ENCODE measurements around the gene RGMB. TPM values are rescaled to one million over a fixed set of nuclear protein-coding genes. Genes with fewer than 3 reads are reported as not detected.
A peak's percentile ranks its signal among the peaks of the same experiment; 100 is the strongest.

The RGMB gene
- polyA plus RNA-seq, 3 donors: 13.8 to 15.1 (median 14.2) TPM

GRCh38 chr5:98767581-98767980 lies 5.9 kb upstream of the RGMB start:
- DNase-seq (ENCODE audit: low read depth in 3 of 3, low spot score in 2 of 3): no peak

- DNase-seq (ENCODE audit: low read depth in 3 of 3, low spot score in 2 of 3): peak in 1 of 3 donors; percentile 44
Measured at GRCh38 chr5:98768160-98768959, 5.1 kb upstream of the RGMB start.

DNA sequence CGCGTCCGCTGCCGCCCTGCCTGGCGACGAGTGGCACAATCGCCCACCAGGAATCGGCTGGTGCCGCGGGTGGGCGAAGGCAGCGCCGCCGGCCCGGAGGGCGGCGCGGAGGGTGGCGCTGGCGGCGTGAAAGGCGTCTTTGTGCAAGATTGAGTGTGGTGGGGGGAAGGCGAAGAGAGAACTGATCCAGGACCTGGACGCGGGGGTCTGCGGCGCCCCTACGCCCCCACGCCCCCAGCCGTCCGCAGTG lies 4.6 kb upstream of the RGMB start:
- no peak for DNase-seq (ENCODE audit: low read depth in 3 of 3, low spot score in 2 of 3)

GRCh38 chr5:98769210-98769958 lies 4.1 kb upstream of the RGMB start:
- DNase-seq (ENCODE audit: low read depth in 3 of 3, low spot score in 2 of 3): no peak

- no peak for DNase-seq (ENCODE audit: low read depth in 3 of 3, low spot score in 2 of 3)
Measured at GRCh38 chr5:98769959-98770208, 3.6 kb upstream of the RGMB start.

- peak in 1 of 3 donors; percentile 55 for DNase-seq (ENCODE audit: low read depth in 3 of 3, low spot score in 2 of 3)
Measured at GRCh38 chr5:98770209-98770910, 3.1 kb upstream of the RGMB start.

DNA sequence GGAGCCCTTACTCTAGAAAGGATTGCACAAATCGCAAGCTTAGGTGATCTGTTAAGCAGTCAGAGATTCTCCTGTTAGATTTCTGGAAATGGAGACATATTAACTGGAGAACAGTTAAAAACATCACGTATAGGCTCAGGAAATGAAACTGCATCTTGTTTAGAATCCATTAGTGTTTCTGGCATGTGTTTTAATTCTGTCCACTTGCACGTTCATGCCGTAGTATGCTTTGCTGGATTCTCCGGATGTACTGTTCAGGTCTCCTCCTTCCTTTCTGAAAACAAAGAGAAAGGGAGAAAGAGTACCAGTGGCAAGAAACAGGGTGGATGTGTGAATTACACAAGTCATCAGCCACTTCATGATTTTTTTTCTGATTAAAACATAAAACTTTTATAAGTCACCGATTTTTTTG lies 2.5 kb upstream of the RGMB start:
- peak in 1 of 3 donors; percentile 32 for DNase-seq (ENCODE audit: low read depth in 3 of 3, low spot score in 2 of 3)

DNA sequence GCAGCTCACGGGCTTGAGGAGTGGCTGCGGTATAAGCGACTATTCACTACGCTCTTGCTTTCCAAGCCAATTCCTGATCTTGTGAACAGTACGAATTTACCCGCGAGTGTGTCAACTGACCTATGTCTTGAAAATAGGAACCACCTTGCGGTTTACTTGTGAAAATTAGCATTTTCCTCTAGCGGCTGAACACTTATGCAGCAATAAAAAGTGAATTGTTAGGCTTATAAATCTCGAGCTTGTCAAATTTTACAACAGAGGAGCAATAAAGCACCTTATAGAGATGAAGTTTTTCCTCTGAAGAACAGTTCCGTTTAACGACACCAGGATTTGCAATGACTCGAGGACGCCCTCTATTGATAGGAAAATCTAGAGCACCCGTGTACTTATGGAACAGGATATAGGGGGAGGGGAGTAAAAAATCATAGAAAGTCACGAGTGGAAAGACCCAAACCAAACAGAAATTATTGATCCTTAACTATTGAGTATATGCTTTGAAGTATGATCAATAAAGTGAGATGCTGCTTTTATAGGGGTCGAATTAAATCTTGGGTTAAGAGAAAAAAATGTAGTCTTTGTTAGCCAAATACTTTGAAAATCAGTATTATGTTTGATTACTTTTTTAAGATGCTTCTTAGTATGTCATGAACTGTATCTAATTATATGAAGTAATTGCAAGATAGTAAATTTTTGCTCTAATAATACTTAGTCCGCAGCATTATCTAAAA lies 1.9 kb upstream of the RGMB start:
- peak in 1 of 3 donors; percentile 89 for DNase-seq (ENCODE audit: low read depth in 3 of 3, low spot score in 2 of 3)

DNA sequence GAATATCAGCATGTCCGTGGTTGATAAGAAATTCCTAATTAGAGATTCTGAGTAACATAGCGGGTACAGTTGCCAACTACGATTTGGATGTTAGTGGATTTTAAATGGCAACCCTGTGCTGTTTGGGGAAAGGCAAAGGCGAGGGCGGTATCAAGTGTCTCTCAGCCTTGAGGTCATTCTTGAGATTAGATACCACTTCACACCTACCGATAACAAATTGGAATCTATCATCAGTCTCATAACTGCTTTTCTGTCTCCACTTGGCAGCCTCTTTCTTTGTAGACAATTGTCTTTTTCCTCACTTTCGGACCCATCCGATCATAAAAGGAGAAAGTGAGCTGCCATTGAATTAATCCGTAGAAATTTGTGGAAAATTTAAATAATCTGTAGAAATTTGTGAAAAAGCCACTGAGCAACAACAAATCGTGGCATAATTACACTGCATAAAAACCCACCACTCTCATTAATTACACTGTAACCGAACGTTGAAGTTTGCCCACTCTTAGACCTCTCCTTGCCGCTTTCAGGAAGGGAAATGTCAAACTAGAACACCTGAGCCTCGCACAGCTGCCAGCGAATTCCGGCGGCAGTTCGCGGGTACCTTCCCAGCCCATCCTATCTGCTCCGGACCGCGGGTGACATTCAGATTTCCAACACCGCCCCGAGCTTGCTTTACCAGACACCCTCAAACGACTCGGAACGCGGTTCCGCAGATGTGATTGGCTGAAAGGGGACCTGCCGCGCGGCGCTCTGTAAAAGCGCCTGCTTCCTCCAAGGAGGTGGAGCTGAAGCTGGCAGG lies 849 bp upstream of the RGMB start:
- peak in 1 of 3 donors; percentile 31 for DNase-seq (ENCODE audit: low read depth in 3 of 3, low spot score in 2 of 3)

DNA sequence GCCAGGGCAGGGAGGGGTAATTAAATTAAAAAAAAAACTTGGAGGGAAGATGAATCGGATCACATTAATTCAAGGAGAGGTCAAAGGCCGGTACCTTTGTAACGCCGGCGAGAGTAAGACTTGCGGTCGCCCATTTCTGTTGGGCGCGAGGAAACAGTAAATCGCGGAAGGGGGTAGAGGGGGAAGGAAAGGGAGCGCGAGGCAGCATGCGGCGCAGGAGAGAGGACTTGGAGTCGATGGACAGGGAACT lies 324 bp upstream of the RGMB start:
- no peak for DNase-seq (ENCODE audit: low read depth in 3 of 3, low spot score in 2 of 3)

- DNase-seq (ENCODE audit: low read depth in 3 of 3, low spot score in 2 of 3): peak in 1 of 3 donors; percentile 68
Measured at GRCh38 chr5:98774192-98775033, 950 bp downstream of the RGMB start.

DNA sequence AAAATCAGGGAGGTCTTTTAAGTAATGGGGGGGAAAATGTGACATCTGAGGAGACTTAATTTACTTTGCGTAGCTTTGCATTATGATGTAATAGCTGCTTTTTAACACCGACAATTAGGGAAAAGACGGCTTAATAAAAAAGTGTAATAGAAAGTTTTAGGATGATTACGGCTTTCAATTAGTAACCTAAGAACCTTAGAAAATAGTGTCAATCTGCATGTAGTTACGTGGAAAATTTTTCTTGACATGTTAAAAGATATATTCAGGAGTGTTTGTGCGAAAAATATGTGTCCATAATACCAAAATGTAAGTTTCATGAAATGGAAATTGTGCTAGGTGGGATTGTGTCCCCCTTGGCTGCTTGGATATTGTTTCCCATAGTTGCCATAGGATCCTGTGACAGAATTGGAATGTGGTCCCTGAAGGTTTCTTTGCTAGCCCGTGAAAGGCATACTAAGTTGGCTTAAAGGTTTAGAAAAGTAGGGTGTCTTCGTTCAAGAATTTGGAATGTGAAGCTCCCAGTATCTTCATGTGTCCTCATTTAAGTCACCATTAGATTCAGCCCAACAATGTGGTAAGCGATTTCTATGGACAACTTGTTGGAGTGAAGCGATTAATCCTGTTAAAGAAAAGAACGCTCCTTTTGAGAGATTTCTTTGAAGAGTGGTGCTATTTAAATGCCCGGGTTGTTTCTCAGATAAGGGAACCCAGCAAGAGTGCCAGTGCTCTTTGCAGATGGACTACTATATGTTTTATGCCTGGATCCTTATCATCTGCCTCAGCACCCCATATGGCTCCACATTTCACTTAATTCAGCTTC lies 2.0 kb downstream of the RGMB start:
- DNase-seq (ENCODE audit: low read depth in 3 of 3, low spot score in 2 of 3): no peak

DNA sequence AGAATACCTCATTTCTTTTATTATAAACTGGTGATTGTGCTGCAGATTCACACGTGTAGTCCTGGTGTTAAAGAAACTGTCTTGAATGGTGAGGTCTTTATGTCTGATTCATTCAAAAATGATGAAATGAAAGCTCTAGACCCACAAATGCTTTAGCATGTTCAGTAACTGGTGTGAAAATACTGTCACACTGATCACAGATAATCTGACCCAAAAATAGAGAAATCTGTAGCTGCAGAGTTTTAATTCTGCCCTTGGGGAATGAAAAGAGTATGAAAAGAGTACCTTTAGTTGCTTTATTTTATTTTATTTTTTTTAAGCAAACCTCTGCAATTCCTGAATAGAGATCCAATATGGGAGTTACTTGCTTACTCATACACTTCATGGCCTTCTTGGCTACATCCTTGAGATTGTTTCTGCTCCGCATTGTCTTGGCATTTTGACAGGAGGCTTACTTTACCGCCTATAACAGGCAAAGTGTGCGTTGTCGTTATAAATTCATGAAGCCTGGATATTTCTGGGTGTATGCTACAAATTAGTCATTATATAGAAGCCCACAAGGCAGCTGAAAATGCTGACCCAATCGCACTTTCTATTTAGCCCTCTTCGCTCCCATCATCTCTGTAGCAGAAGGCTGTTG lies 2.7 kb downstream of the RGMB start:
- DNase-seq (ENCODE audit: low read depth in 3 of 3, low spot score in 2 of 3): no peak

- DNase-seq (ENCODE audit: low read depth in 3 of 3, low spot score in 2 of 3): no peak
Measured at GRCh38 chr5:98777295-98777694, 3.8 kb downstream of the RGMB start.

DNA sequence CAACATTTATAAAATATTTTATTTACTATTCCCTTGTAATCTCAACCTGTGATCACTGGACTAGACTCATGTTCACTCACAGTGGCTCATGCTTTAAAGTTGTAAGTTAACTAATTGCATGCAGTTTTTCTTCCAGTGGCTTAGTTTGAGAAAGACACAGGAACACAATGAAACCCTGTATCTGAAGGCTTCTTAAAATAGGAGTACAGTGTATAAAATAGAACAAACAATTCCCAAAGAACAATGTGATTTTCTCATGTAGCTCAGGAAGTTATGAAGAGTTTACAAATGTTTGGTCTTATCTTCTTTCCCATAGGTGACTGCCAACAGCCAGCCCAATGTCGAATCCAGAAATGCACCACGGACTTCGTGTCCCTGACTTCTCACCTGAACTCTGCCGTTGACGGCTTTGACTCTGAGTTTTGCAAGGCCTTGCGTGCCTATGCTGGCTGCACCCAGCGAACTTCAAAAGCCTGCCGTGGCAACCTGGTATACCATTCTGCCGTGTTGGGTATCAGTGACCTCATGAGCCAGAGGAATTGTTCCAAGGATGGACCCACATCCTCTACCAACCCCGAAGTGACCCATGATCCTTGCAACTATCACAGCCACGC lies 5.9 kb downstream of the RGMB start:
- no peak for DNase-seq (ENCODE audit: low read depth in 3 of 3, low spot score in 2 of 3)

- no peak for DNase-seq (ENCODE audit: low read depth in 3 of 3, low spot score in 2 of 3)
Measured at GRCh38 chr5:98780390-98780789, 6.9 kb downstream of the RGMB start.

- DNase-seq (ENCODE audit: low read depth in 3 of 3, low spot score in 2 of 3): no peak
Measured at GRCh38 chr5:98781520-98781919, 8.1 kb downstream of the RGMB start.

DNA sequence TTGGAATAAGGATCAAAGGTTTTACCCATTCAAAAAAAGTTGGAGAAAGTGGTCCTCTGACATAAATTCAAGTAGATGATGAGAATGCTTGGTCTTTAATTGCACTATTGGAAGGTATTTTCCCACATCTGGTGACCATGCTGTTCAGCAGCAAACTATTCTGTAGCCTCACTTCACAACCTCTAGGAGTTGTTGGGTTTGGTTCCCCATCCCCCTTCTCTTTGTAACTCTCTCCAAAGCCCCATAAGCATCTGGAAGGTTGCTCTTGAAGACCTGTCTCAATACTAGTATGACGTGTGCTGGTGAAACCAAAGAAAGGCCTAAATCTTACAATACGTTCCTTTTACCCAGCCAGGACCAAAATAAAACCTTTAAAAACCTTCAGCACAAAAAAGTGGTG lies 8.5 kb downstream of the RGMB start:
- DNase-seq (ENCODE audit: low read depth in 3 of 3, low spot score in 2 of 3): no peak
